Panc1 (cell line): ENCODE results near the gene GRID2. TPM values are rescaled to one million over a fixed set of nuclear protein-coding genes. Genes with fewer than 3 reads are reported as not detected.

Experiments
- ATAC-seq: fragments of 200-7000 bp; cut with Tn5 transposase; 2 replicates; pipeline ENCODE4 v1.9.1; 2020; ENCODE audit warnings: mild to moderate bottlenecking, moderate library complexity
- BruUV-seq: library from RNA; stranded (reverse); fragments of 400-500 nt; replicated peaks from 2 replicates; lab custom pipeline; 2021; lab: Mats Ljungman, UMichigan
- CTCF ChIA-PET: fragments of 300-600 bp; sonication (Branson Sonifier 250); formaldehyde crosslinking; loops from one replicate; lab custom pipeline; 2022; ENCODE audit warnings: antibody characterized with exemption; lab: Charles Lee
- POLR2A ChIA-PET: fragments of 300-600 bp; sonication (Branson Sonifier 250); formaldehyde crosslinking; loops from one replicate; lab custom pipeline; 2022; ENCODE audit warnings: antibody characterized with exemption; lab: Charles Lee
- DNase-seq: peaks from one replicate; pipeline ENCODE4 v3.0.0-alpha.2; 2010; ENCODE audit warnings: low read depth, low spot score
- H3K27ac ChIP-seq: 2 replicates; pipeline ENCODE4 v1.5.1; 2011; ENCODE audit warnings: mild to moderate bottlenecking, low read length, inconsistent platforms
- H3K27me3 ChIP-seq: fragments of 200-500 bp; sonication (Bioruptor generic); 2 replicates; pipeline ENCODE4 v1.6.0; 2014; ENCODE audit warnings: low read length, inconsistent platforms; ENCODE audit not compliant: control insufficient read depth, insufficient read depth
- H3K36me3 ChIP-seq: fragments of 200-500 bp; sonication (Bioruptor generic); 2 replicates; pipeline ENCODE4 v1.5.1; 2014; ENCODE audit warnings: inconsistent platforms, mild to moderate bottlenecking, low read length, moderate library complexity; ENCODE audit not compliant: control insufficient read depth, insufficient read depth
- H3K4me1 ChIP-seq: 2 replicates; pipeline ENCODE4 v1.5.1; 2011; ENCODE audit warnings: inconsistent platforms, mild to moderate bottlenecking, low read length, moderate library complexity; ENCODE audit not compliant: control insufficient read depth, insufficient read depth
- H3K4me3 ChIP-seq, 2 experiments: 2 replicates each; pipeline ENCODE4 v1.5.1; 2011 to 2012; ENCODE audit warnings: low read depth in 2 of 2, low read length in 2 of 2, mild to moderate bottlenecking in 2 of 2, inconsistent platforms in 1 of 2, moderate library complexity in 1 of 2
- H3K9me3 ChIP-seq: fragments of 200-500 bp; sonication (Bioruptor generic); 2 replicates; pipeline ENCODE4 v1.5.1; 2014; ENCODE audit warnings: low read depth, mild to moderate bottlenecking, inconsistent platforms, low read length, moderate library complexity; ENCODE audit not compliant: control insufficient read depth, insufficient read depth
- CTCF ChIP-seq: fragments of 450-650 bp; IDR thresholded peaks from 2 replicates; pipeline ENCODE4 v1.5.1; 2017; ENCODE audit warnings: mild to moderate bottlenecking
- POLR2AphosphoS5 ChIP-seq: IDR thresholded peaks from 2 replicates; pipeline ENCODE4 v1.6.1; 2012; ENCODE audit warnings: mild to moderate bottlenecking, low read depth, low read length, moderate library complexity
- REST ChIP-seq, 2 experiments: IDR thresholded peaks; 2 replicates each; pipeline ENCODE4 v1.6.1; 2011 to 2012; ENCODE audit warnings: low read depth in 2 of 2, control low read depth in 1 of 2, low read length in 1 of 2, mild to moderate bottlenecking in 1 of 2, moderate library complexity in 1 of 2; ENCODE audit not compliant: insufficient read depth in 1 of 2
- SIN3A ChIP-seq: IDR thresholded peaks from 2 replicates; pipeline ENCODE4 v1.6.1; 2012; ENCODE audit warnings: low read depth, mild to moderate bottlenecking, low read length, moderate library complexity, borderline replicate concordance; ENCODE audit not compliant: insufficient read depth
- TCF7L2 ChIP-seq: IDR thresholded peaks from 2 replicates; pipeline ENCODE4 v1.6.1; 2011; ENCODE audit warnings: mild to moderate bottlenecking, low read depth, low read length, inconsistent platforms
- in situ Hi-C: cut with HindIII; loops from 2 replicates; pipeline ENCODE4 v1.10.0; 2016; ENCODE audit warnings: low sequenced_read_pairs, low pct_unique_long_range_greater_than_20kb
- intact Hi-C: fragments of 100-400 bp; cut with micrococcal nuclease; formaldehyde crosslinking; loops from one replicate; pipeline ENCODE4 v1.10.0; 2022; ENCODE audit not compliant: unreplicated experiment
- total RNA-seq: library from RNA; stranded (reverse); gene quantifications from one replicate; pipeline ENCODE4 v1.2.1, GENCODE V29; 2021; ENCODE audit not compliant: unreplicated experiment

Gene GRID2
- total RNA-seq, 1 experiment from 2014 or later = 0.08 TPM

- BruUV-seq = no TSS peak
- DNase-seq = no peak
- Histone ChIP-seq H3K27me3 (no peaks in the 10 kb centered on the region), H3K36me3 (no peaks in the 10 kb centered on the region), H3K4me1 (no peaks in the 10 kb centered on the region), H3K4me3 (no peak overlapping the region), H3K9me3 (no peaks in the 10 kb centered on the region), H3K27ac (no peak overlapping the region)
- CTCF ChIA-PET = no interaction called here
- intact Hi-C loops = loop anchor here (5.0 kb wide), 1 partner anchor 564 kb away; no protein-coding TSS in a partner anchor
- no peak for ATAC-seq
- POLR2A ChIA-PET = no interaction called here
- no peak for TF ChIP-seq REST (IDR thresholded peaks at IDR 0.05; ENCODE audit: insufficient read depth in 1 of 2, low read depth in 2 of 2, low read length in 1 of 2)
- no peak for TF ChIP-seq POLR2AphosphoS5
- no peak for TF ChIP-seq CTCF
- no peak for TF ChIP-seq SIN3A
- TF ChIP-seq TCF7L2 = no peak
- in situ Hi-C loops = no loop called here
These were observed 158.0 kb downstream of the GRID2 start for GRCh38 chr4:92461732-92462131.

- Histone ChIP-seq H3K27me3 (no peaks in the 10 kb centered on the region), H3K36me3 (no peaks in the 10 kb centered on the region), H3K4me1 (no peaks in the 10 kb centered on the region), H3K9me3 (no peaks in the 10 kb centered on the region), H3K27ac (no peak overlapping the region), H3K4me3 (no peak overlapping the region)
- POLR2A ChIA-PET = no interaction called here
- in situ Hi-C loops = no loop called here
- CTCF ChIA-PET = no interaction called here
- BruUV-seq = no TSS peak
- intact Hi-C loops = no loop called here
- TF ChIP-seq TCF7L2 (no peak), REST (IDR thresholded peaks at IDR 0.05; ENCODE audit: insufficient read depth in 1 of 2, low read depth in 2 of 2, low read length in 1 of 2) (no peak)
- ATAC-seq (no peak), DNase-seq (no peak)
These were observed 173.5 kb downstream of the GRID2 start for GRCh38 chr4:92477298-92477697.
